ENCODE measurements around the gene SLC43A2.
"Not testable (repeated sequence)": the region's sequence is repeated elsewhere in the genome, so short reads cannot be mapped to it uniquely, and the experiment has no call there.

Gene SLC43A2

GRCh38 chr17:1568950-1569810 lies 59.5 kb downstream of the SLC43A2 start:
- no peak for DNase-seq (ENCODE audit: extremely low spot score, insufficient read length, low read depth)
- no peak for FAIRE-seq

DNA sequence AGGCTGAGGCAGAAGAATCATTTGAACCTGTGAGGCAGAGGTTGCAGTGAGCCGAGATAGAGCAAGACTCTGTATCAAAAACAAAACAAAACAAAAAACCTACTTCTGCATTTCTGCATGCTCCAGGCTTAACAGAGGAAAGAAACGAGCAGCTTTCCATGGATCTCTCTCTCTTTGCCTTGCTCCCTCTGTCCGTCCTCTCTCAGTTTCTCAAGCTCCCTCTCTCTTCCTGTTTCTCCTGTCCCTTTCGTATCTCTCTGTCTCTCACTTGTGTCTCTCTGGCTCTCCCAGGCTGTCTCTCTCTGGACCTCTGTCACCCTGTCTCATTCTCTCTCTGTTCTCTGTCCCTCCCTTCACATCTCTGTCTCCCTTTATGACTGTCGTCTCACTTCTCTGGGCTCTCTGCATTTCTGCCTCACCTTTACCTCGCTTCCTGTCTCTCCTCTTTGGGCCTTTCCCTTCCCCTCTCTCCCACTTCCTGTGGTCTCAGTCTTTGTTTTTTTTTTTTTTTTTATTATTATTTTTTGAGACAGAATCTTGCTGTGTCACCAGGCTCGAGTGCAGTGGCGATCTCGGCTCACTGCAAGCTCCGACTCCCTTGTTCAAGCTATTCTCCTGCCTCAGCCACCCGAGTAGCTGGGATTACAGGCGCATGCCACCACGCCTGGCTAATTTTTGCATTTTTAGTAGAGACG lies 62.0 kb downstream of the SLC43A2 start:
- FAIRE-seq = peak; percentile 90

DNA sequence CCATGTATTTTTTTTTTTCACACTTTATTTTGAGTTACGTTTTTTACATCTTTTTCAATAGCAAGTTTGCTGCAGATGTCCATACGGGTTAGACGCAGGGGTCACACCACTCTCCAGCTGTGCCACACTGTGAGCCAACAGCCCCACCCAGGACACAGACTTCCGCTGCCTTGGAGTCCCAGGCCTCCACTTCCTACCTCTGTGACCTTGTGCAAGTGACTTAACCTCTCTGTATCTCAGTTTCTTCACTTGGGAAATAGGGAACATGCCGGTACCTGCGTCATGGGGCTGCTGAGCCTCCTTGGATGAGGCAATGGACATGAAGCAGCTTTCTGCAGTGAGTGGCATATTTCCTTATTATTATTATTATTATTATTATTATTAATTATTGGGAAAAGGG lies 62.8 kb downstream of the SLC43A2 start:
- no peak for FAIRE-seq
- no peak for DNase-seq (ENCODE audit: extremely low spot score, insufficient read length, low read depth)

More for the DNA sequence above, 62.0 kb downstream of the SLC43A2 start:
- no peak for DNase-seq (ENCODE audit: extremely low spot score, insufficient read length, low read depth)

GRCh38 chr17:1563786-1564613 lies 64.6 kb downstream of the SLC43A2 start:
- no peak for FAIRE-seq

GRCh38 chr17:1563471-1563785 lies 65.2 kb downstream of the SLC43A2 start:
- FAIRE-seq; DNase-seq (ENCODE audit: extremely low spot score, insufficient read length, low read depth): not testable (repeated sequence)

More at GRCh38 chr17:1563786-1564613, 64.6 kb downstream of the SLC43A2 start:
- no peak for DNase-seq (ENCODE audit: extremely low spot score, insufficient read length, low read depth)

DNA sequence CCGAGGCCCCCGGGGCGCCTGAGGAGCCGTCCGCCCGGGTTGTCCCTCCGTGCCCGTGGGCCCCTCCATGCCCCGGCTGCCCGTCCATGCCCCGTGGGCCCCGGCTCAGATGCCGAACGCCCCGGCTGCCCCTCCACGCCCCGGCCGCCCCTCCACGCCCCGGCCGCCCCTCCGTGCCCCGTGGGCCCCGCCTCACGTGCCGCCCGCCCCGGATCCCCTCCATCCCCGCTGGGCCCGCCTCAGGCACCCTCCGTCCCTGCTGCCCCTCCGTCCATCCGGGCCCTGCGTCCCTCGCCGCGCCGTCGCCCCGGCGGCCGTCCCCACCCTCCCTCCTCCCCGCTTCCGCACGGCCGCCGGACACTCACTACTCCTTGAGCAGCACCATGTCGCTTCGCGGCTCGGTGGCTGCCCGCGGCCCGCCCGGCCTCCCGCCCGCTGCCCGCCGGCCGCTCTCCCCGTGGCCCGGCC lies 66.4 kb downstream of the SLC43A2 start:
- DNase-seq (ENCODE audit: extremely low spot score, insufficient read length, low read depth) (no peak), FAIRE-seq (no peak)

DNA sequence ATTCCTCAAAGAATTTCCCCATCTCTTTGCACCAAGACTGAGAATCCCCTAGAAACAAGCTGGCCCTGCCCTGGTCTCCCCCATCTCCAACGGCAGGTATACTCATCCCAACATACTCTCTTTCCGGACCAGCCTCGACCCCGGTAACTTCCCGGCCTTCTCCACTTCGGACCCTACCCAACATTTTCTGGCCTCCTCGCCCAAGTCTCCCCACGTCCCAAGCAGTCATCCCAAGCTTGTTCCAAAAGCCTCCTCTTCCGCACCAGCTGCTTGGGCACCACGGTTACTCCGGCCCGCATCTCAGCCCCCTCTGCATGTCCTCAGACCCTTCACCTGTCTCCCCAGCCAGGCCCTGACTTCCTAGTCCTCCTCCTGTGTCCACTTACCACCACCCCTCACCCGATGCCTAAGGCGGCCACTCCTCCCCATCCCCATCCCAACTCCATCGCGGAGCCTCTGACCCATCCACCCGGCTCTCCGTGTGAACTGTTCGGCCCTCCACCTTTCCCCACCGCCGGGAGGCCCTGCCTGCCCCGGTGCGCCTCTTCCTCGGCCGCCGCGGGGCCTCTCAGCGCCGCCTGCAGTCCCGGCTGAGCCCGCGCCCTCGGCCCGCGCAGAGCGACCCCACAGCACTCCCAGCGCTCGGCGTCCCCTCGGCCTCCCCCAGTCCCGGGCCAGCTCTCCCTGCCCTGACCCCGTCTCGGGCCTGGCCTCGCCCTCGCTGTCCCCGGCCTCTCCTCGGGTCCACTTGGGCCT lies 67.0 kb downstream of the SLC43A2 start:
- no peak for FAIRE-seq
- no peak for DNase-seq (ENCODE audit: extremely low spot score, insufficient read length, low read depth)

DNA sequence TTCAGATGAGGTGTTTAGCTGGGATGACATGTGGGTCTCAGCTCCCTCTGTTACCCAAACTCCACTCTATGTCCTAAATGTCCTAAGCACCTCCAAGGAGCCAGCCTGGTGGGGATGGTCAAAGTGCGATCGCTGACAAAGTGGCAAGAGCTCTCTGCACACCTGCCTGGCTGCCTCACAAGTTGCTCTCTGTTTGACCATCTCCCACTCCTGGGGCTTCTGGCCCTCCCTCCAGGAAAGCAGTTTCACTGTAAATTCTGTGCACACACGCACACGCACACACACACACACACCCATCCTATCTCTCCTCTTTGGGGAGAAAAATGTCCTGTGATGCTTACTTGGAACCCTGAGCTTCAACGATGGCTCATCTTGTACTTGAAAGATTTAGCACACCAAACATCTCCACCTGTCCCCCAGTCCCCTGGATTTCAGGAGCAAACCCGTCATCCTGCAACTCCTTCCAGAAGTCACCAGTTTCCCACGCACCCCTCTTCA lies 67.7 kb downstream of the SLC43A2 start:
- no peak for FAIRE-seq
- DNase-seq (ENCODE audit: extremely low spot score, insufficient read length, low read depth) = no peak

DNA sequence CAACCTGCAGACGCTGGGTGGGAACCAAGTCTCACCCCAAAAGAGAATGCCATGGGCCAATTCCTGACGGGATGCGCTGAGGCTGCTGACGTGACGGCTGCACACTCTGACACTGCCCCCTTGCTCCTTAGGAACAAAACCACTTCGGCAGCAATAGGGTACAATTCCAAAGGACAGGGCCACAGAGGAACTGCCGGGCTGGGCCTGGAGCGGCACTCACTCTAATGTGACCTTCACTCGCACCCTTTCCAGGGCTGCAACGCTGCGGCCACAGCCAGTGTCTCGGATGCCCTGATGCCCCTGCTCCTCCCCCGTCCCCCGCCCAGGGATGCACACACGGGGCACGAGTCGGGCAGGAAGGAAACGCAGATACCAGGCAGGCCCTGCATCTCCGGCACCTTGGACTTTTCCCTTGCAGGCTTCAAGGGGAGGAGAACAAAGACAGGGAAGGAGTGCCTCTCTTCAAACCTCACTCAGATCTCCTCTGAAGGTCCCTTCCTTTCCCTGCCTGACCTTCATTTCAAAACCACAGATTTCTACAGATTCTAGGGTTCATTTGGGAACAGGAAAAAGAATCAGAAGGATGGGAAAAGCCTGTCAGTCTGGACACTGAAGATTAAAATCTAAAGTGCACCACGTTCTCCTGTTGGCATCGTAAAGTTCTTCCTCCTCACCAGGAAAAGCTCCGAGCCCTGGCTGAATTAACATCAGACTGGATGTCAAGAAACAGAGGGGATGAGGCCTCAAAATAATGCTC lies 68.4 kb downstream of the SLC43A2 start:
- FAIRE-seq (no peak), DNase-seq (ENCODE audit: extremely low spot score, insufficient read length, low read depth) (no peak)

- FAIRE-seq = no peak
- DNase-seq (ENCODE audit: extremely low spot score, insufficient read length, low read depth) = no peak
Measured at GRCh38 chr17:1559047-1560043, 69.3 kb downstream of the SLC43A2 start.

DNA sequence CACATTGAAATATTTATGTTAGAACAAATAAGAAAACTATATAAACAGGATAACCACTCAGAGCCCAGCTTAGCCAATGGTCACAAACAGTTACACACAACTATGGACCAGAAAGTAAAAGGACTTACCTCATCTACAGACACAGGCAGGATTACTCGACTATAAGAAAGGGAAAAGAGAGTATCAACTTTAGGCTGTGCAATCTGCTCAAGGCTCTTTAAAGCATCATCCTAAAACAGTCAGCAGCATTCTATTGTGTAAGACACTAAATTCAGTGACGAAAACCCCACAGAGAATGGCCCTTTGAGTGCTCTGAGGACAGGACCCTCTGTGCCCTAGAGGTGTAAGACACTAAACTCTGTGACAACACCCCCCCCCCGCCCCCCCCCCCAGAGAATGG lies 70.2 kb downstream of the SLC43A2 start:
- DNase-seq (ENCODE audit: extremely low spot score, insufficient read length, low read depth) (no peak), FAIRE-seq (no peak)

GRCh38 chr17:1557355-1558095 lies 71.1 kb downstream of the SLC43A2 start:
- DNase-seq (ENCODE audit: extremely low spot score, insufficient read length, low read depth) (no peak), FAIRE-seq (no peak)

DNA sequence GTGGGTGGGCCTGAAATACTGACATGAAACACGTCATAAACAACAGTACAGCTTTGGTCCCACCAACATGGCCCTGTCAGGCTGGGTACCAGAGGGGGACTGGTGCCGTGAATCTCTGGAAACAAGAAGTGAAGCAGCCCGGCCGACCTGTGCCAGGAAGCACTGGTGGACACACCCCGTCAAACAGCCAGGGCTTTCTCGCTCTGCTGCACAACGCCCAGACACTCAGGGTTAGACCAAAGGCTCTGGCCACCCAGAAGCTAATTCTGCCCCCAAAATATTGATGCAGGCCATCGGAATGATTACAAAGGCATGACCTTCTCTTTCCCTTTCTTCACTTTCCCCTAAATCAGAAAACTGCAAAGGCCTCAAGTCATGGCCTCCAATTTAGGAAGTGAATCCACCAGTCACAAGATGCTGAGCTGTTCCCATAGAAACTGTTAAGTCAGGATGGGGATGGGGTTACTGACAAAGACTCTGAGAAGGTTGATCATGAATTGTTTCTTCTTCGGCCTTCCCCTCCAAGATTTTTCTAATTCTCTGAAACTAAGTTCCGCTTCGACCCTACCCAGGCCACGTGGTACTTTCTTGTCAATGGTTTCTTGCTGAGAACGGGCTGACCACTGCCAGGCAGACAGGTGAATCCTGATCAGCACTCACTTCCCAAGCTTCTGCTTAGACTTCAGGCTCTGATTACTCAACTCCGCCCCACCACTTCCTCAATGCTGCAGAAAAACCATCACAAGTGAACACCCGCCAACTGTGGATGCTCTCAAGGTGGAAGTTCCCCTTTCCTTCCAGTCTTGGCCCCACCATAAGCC lies 72.8 kb downstream of the SLC43A2 start:
- peak; percentile 91 for FAIRE-seq

GRCh38 chr17:1554751-1555540 lies 73.7 kb downstream of the SLC43A2 start:
- DNase-seq (ENCODE audit: extremely low spot score, insufficient read length, low read depth) (no peak), FAIRE-seq (no peak)

More for the DNA sequence above, 72.8 kb downstream of the SLC43A2 start:
- DNase-seq (ENCODE audit: extremely low spot score, insufficient read length, low read depth) = no peak
